WTC11 (cell line): Measurements from ENCODE around the gene SMAP2. TPM values are rescaled to one million over a fixed set of nuclear protein-coding genes. Genes with fewer than 3 reads are reported as not detected.

Source experiments
- ATAC-seq: fragments of 200-7000 bp; cut with Tn5 transposase; 2 replicates; pipeline ENCODE4 v1.10.0; 2021; ENCODE audit warnings: mild to moderate bottlenecking, moderate library complexity
- CTCF ChIA-PET: fragments of 300-600 bp; sonication (Branson Sonifier 250); formaldehyde crosslinking; loops from one replicate; lab custom pipeline; 2021; ENCODE audit warnings: antibody characterized with exemption; lab: Charles Lee
- POLR2A ChIA-PET: fragments of 350-600 bp; sonication (Branson Sonifier 250); formaldehyde crosslinking; loops from one replicate; lab custom pipeline; 2021; ENCODE audit warnings: antibody characterized with exemption; lab: Charles Lee
- DNase-seq: peaks from one replicate; pipeline ENCODE4 v3.0.0; 2021; ENCODE audit warnings: low spot score
- H3K27ac Mint-ChIP-seq: 2 replicates; pipeline ENCODE4 v1.8.0; 2021; ENCODE audit warnings: mixed read lengths
- H3K27me3 Mint-ChIP-seq: 2 replicates; pipeline ENCODE4 v1.8.0; 2021; ENCODE audit warnings: low read depth, mild to moderate bottlenecking, moderate library complexity, mixed read lengths
- H3K36me3 Mint-ChIP-seq: 2 replicates; pipeline ENCODE4 v1.8.0; 2021; ENCODE audit warnings: mixed read lengths
- H3K4me1 Mint-ChIP-seq: 2 replicates; pipeline ENCODE4 v1.8.0; 2022; ENCODE audit warnings: mixed read lengths
- H3K4me3 Mint-ChIP-seq: 2 replicates; pipeline ENCODE4 v1.8.0; 2021; ENCODE audit warnings: mild to moderate bottlenecking, moderate library complexity, mixed read lengths
- H3K9me3 Mint-ChIP-seq: 2 replicates; pipeline ENCODE4 v1.8.0; 2021; ENCODE audit warnings: mixed read lengths
- CREB1 ChIP-seq: sonication (generic); formaldehyde crosslinking; IDR thresholded peaks from 2 replicates; pipeline ENCODE4 v1.8.0; 2023; ENCODE audit warnings: mild to moderate bottlenecking, missing genetic modification reagents
- CTCF ChIP-seq: fragments of 200-600 bp; IDR thresholded peaks from 2 replicates; pipeline ENCODE4 v1.8.0; 2022; ENCODE audit warnings: antibody characterized with exemption
- ESRRA ChIP-seq: sonication (generic); formaldehyde crosslinking; IDR thresholded peaks from 2 replicates; pipeline ENCODE4 v1.8.1; 2022; ENCODE audit warnings: mild to moderate bottlenecking, missing genetic modification reagents, borderline replicate concordance
- GABPB1 ChIP-seq: sonication (generic); formaldehyde crosslinking; IDR thresholded peaks from 2 replicates; pipeline ENCODE4 v1.8.1; 2023; ENCODE audit warnings: mild to moderate bottlenecking, missing genetic modification reagents
- GTF2I ChIP-seq: fragments of 250-450 bp; sonication (Bioruptor Pico); conservative IDR thresholded peaks from 2 replicates; pipeline ENCODE4 v1.4.0; 2021; ENCODE audit warnings: mild to moderate bottlenecking
- HMGA2 ChIP-seq: fragments of 250-450 bp; sonication (Bioruptor Pico); IDR thresholded peaks from 2 replicates; pipeline ENCODE4 v1.4.0; 2021; ENCODE audit warnings: mild to moderate bottlenecking, moderate library complexity
- RORB ChIP-seq: fragments of 250-450 bp; sonication (Bioruptor Pico); IDR thresholded peaks from 2 replicates; pipeline ENCODE4 v1.9.0; 2021; ENCODE audit warnings: mild to moderate bottlenecking
- SMAD4 ChIP-seq: sonication (generic); formaldehyde crosslinking; IDR thresholded peaks from 2 replicates; pipeline ENCODE4 v1.8.0; 2022; ENCODE audit warnings: mild to moderate bottlenecking, missing genetic modification reagents
- STAT6 ChIP-seq: sonication (generic); formaldehyde crosslinking; conservative IDR thresholded peaks from 2 replicates; pipeline ENCODE4 v1.8.1; 2023; ENCODE audit warnings: mild to moderate bottlenecking, low read depth, missing genetic modification reagents, moderate library complexity
- TEAD1 ChIP-seq: sonication (generic); formaldehyde crosslinking; IDR thresholded peaks from 2 replicates; pipeline ENCODE4 v1.8.0; 2022; ENCODE audit warnings: mild to moderate bottlenecking, missing genetic modification reagents
- USF2 ChIP-seq: sonication (generic); formaldehyde crosslinking; IDR thresholded peaks from 2 replicates; pipeline ENCODE4 v1.8.1; 2023; ENCODE audit warnings: mild to moderate bottlenecking, missing genetic modification reagents, moderate library complexity
- ZBTB21 ChIP-seq: sonication (generic); formaldehyde crosslinking; IDR thresholded peaks from 2 replicates; pipeline ENCODE4 v1.8.1; 2023; ENCODE audit warnings: mild to moderate bottlenecking, missing genetic modification reagents, borderline replicate concordance
- ZNF281 ChIP-seq: sonication (generic); formaldehyde crosslinking; IDR thresholded peaks from 2 replicates; pipeline ENCODE4 v1.8.0; 2023; ENCODE audit warnings: mild to moderate bottlenecking, missing genetic modification reagents
- ZNF416 ChIP-seq: fragments of 250-450 bp; sonication (Bioruptor Pico); IDR thresholded peaks from 2 replicates; pipeline ENCODE4 v1.9.0; 2021; ENCODE audit warnings: mild to moderate bottlenecking, inconsistent platforms
- ZNF423 ChIP-seq: fragments of 250-450 bp; sonication (Bioruptor Pico); IDR thresholded peaks from 2 replicates; pipeline ENCODE4 v2.1.2; 2022; ENCODE audit warnings: mild to moderate bottlenecking, moderate library complexity
- ZNF671 ChIP-seq: fragments of 250-450 bp; sonication (Bioruptor Pico); IDR thresholded peaks from 2 replicates; pipeline ENCODE4 v1.8.0; 2021; ENCODE audit warnings: mild to moderate bottlenecking
- total RNA-seq: library from RNA; stranded (reverse); gene quantifications from 3 replicates; pipeline ENCODE4 v1.2.3, GENCODE V29; 2021

SMAP2 gene
- total RNA-seq, 1 experiment from 2014 or later = 4.9 TPM

- Mint-ChIP-seq H3K9me3 (no peaks in the 10 kb centered on the region), H3K4me1 (peaks cover 12% of the 10 kb centered on the region), H3K27me3 (no peaks in the 10 kb centered on the region), H3K27ac (peak overlapping the region; percentile 2; the same call in 1 of the 2 replicates), H3K36me3 (no peaks in the 10 kb centered on the region), H3K4me3 (no peak overlapping the region)
- TF ChIP-seq ESRRA (no peak), CREB1 (CRISPR knock-in tag) (no peak), RORB (CRISPR knock-in tag) (no peak), ZNF671 (CRISPR knock-in tag) (no peak)
- no peak for DNase-seq
- CTCF ChIA-PET = interaction anchor here (1.4 to 2.6 kb wide), 2 partner anchors 71 to 265 kb away, joined by 4 to 9 read pairs; no protein-coding TSS in a partner anchor
- ATAC-seq = no peak
- POLR2A ChIA-PET = no interaction called here
These were observed 35.9 kb downstream of the SMAP2 start for GRCh38 chr1:40409467-40409866.

GRCh38 chr1:40411294-40411693 is 37.8 kb downstream of the SMAP2 start:
- H3K4me3 Mint-ChIP-seq = no peak overlapping the region
- no peak for ATAC-seq
- CTCF ChIA-PET = interaction anchor here (0.6 to 2.6 kb wide), 3 partner anchors 73 to 267 kb away, joined by 3 to 9 read pairs (median 3); no protein-coding TSS in a partner anchor
- TF ChIP-seq STAT6 (no peak), USF2 (CRISPR knock-in tag) (no peak), ZNF281 (CRISPR knock-in tag) (no peak), ZNF416 (CRISPR knock-in tag) (no peak), SMAD4 (CRISPR knock-in tag) (no peak), ZNF423 (CRISPR knock-in tag) (no peak), CREB1 (CRISPR knock-in tag) (no peak), GTF2I (CRISPR knock-in tag) (no peak), HMGA2 (CRISPR knock-in tag) (no peak), GABPB1 (CRISPR knock-in tag) (no peak), CTCF (no peak), TEAD1 (CRISPR knock-in tag) (no peak), ZBTB21 (CRISPR knock-in tag) (no peak), RORB (CRISPR knock-in tag) (no peak)
- TF ChIP-seq, all 79 proteins: peak for 0
- Mint-ChIP-seq H3K9me3 (no peaks in the 10 kb centered on the region), H3K27me3 (no peaks in the 10 kb centered on the region), H3K27ac (no peak overlapping the region), H3K36me3 (no peaks in the 10 kb centered on the region), H3K4me1 (peaks cover 12% of the 10 kb centered on the region)
- no peak for DNase-seq
- POLR2A ChIA-PET = no interaction called here
